Ishikawa (cell line): Measurements from ENCODE around the gene TPCN1.

Source experiments
- EGR1 ChIP-seq: IDR thresholded peaks from 2 replicates; pipeline ENCODE4 v1.6.1; 2012
- EP300 ChIP-seq: IDR thresholded peaks from 2 replicates; pipeline ENCODE4 v1.6.1; 2012; ENCODE audit warnings: borderline replicate concordance
- TAF1 ChIP-seq: IDR thresholded peaks from 2 replicates; pipeline ENCODE4 v1.6.1; 2012; ENCODE audit warnings: low read depth, mild to moderate bottlenecking
- YY1 ChIP-seq: IDR thresholded peaks from 2 replicates; pipeline ENCODE4 v1.6.1; 2012; ENCODE audit warnings: low read depth
- TF ChIP-seq, protein P1 (sequence below): IDR thresholded peaks from 2 replicates; pipeline ENCODE4 v1.6.1; 2012

GRCh38 chr12:113286712-113287111 is 65.4 kb downstream of the TPCN1 start:
- TF ChIP-seq, protein P1, sequence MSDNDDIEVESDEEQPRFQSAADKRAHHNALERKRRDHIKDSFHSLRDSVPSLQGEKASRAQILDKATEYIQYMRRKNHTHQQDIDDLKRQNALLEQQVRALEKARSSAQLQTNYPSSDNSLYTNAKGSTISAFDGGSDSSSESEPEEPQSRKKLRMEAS: no peak
- TF ChIP-seq EP300 (no peak), YY1 (no peak), EGR1 (no peak), TAF1 (no peak)
